ENCODE results near the gene KLF3.

GRCh38 chr4:38663801-38664705 is at the start of gene KLF3:
- TF ChIP-seq EZH2phosphoT487 (IDR thresholded peaks at IDR 0.05; ENCODE audit: insufficient read depth, low read depth): no peak
- TF ChIP-seq EZH2 (IDR thresholded peaks at IDR 0.05; ENCODE audit: insufficient read depth, poor library complexity, severe bottlenecking): no peak
